RWPE2 (cell line): ENCODE measurements around the gene FBXL7.

Experiments
- ATAC-seq: fragments of 200-7000 bp; cut with Tn5 transposase; 3 replicates; pipeline ENCODE4 v1.9.1; 2021; ENCODE audit warnings: low read depth
- DNase-seq: peaks from one replicate; pipeline ENCODE4 v3.0.0-alpha.2; 2020; ENCODE audit warnings: low spot score
- H3K27ac ChIP-seq: fragments of 450-650 bp; 2 replicates; pipeline ENCODE4 v1.5.1; 2017; ENCODE audit warnings: mild to moderate bottlenecking; ENCODE audit not compliant: poor library complexity, severe bottlenecking
- H3K27me3 ChIP-seq: fragments of 250-450 bp; sonication (Bioruptor Pico); 2 replicates; pipeline ENCODE4 v1.5.1; 2021; ENCODE audit warnings: mild to moderate bottlenecking, moderate library complexity; ENCODE audit not compliant: insufficient read depth, poor library complexity, severe bottlenecking
- H3K36me3 ChIP-seq: fragments of 250-450 bp; sonication (Bioruptor Pico); 2 replicates; pipeline ENCODE4 v1.5.1; 2020; ENCODE audit warnings: low read depth, mild to moderate bottlenecking, moderate library complexity
- H3K4me1 ChIP-seq: fragments of 250-450 bp; sonication (Bioruptor Pico); 2 replicates; pipeline ENCODE4 v1.5.1; 2021; ENCODE audit warnings: mild to moderate bottlenecking, moderate library complexity; ENCODE audit not compliant: insufficient read depth, poor library complexity, severe bottlenecking
- H3K4me3 ChIP-seq: fragments of 250-450 bp; sonication (Bioruptor Pico); 2 replicates; pipeline ENCODE4 v1.5.1; 2021; ENCODE audit warnings: mild to moderate bottlenecking, moderate library complexity; ENCODE audit not compliant: severe bottlenecking
- H3K9me3 ChIP-seq: fragments of 250-450 bp; sonication (Bioruptor Pico); 2 replicates; pipeline ENCODE4 v1.5.1; 2021; ENCODE audit warnings: mild to moderate bottlenecking, moderate library complexity; ENCODE audit not compliant: severe bottlenecking
- TF ChIP-seq, protein P1 (sequence below): fragments of 450-650 bp; IDR thresholded peaks from one replicate; pipeline ENCODE4 v1.5.1; 2017; ENCODE audit warnings: mild to moderate bottlenecking, moderate library complexity; ENCODE audit not compliant: poor library complexity, severe bottlenecking

FBXL7 gene

DNA sequence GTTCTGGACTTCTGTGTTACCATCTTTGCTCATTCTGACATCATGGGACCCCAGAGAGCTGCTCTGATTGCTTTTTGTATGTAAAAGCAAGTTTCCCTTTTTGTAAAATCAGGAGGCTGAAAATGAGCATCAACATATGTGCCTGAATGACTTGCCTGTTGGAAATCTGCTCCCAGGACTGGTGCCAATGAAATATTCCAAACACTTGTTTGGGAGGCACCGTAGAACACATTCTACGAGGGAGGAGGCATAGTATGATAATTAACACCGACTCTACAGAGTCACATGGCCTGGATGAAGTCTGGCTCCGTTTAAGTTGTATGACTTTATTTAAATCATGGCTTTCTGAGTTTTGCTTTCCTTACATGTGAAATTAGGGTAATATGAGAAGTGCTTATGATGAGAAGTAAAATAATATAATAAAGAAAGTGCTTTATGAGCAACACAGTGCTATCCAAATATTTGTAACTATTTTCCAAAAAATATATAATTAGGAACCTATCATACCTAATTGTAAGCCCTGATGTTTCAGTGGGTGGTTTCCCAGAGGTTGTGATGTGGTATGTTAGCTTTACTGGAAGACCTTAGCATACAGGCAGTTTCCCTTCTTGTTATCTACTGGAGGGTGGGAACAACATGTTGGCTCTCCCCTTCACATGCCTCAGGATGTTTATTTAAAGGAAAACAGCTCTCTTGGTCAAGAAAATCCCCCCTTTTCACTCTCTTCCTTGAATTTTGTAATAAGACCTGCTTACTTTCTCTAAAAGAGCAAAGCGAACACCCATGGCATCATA is 238.1 kb downstream of the FBXL7 start:
- no peak overlapping the region for H3K27ac ChIP-seq
- H3K4me1 ChIP-seq = no peaks in the 10 kb centered on the region
- H3K9me3 ChIP-seq = no peaks in the 10 kb centered on the region
- H3K27me3 ChIP-seq = no peaks in the 10 kb centered on the region
- DNase-seq = no peak
- H3K4me3 ChIP-seq = no peak overlapping the region
- TF ChIP-seq, protein P1, sequence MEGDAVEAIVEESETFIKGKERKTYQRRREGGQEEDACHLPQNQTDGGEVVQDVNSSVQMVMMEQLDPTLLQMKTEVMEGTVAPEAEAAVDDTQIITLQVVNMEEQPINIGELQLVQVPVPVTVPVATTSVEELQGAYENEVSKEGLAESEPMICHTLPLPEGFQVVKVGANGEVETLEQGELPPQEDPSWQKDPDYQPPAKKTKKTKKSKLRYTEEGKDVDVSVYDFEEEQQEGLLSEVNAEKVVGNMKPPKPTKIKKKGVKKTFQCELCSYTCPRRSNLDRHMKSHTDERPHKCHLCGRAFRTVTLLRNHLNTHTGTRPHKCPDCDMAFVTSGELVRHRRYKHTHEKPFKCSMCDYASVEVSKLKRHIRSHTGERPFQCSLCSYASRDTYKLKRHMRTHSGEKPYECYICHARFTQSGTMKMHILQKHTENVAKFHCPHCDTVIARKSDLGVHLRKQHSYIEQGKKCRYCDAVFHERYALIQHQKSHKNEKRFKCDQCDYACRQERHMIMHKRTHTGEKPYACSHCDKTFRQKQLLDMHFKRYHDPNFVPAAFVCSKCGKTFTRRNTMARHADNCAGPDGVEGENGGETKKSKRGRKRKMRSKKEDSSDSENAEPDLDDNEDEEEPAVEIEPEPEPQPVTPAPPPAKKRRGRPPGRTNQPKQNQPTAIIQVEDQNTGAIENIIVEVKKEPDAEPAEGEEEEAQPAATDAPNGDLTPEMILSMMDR = no peak
- H3K36me3 ChIP-seq = no peaks in the 10 kb centered on the region
- ATAC-seq = no peak

DNA sequence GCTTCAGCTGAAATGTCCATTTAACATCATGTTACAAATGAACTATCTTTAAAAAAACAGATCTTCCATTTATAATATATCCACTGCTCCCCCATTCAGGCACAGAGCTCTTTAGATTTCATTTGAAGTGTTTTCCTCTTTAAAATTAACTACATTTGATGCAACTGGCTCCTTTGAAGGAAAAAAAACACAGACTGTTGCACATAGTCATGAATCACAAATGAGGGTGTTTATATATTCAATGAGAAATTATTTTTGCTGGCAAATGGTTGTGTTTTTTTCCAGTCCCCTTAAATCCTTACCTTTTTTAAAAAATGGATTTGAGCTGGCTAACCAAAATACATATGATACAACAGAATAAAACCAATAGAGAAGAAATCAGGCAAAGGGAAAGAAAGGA is 240.4 kb downstream of the FBXL7 start:
- H3K27me3 ChIP-seq = no peaks in the 10 kb centered on the region
- H3K27ac ChIP-seq = no peak overlapping the region
- H3K4me3 ChIP-seq = no peak overlapping the region
- no peaks in the 10 kb centered on the region for H3K4me1 ChIP-seq
- TF ChIP-seq, protein P1 = no peak
- no peak for ATAC-seq
- H3K9me3 ChIP-seq = no peaks in the 10 kb centered on the region
- no peaks in the 10 kb centered on the region for H3K36me3 ChIP-seq
- DNase-seq = no peak

DNA sequence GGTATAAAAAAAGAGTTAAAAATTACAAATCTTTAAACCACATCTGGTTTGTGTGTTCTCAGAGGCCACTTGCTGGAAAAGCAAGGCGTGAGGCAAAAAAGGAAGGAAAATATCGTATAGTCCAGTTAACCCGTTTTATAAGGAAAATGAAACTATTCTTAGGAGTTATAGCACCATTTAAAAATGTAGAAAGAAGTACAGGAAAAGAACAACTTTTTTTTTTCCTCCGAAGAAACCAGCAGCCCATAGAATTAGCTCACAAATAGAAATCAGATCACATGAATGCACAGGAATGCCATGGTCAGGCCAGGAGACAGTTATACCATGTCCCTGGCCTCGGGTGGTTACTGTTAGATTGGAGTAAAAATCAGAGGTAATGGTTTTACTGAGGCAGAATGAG is 241.6 kb downstream of the FBXL7 start:
- no peak overlapping the region for H3K27ac ChIP-seq
- no peaks in the 10 kb centered on the region for H3K4me1 ChIP-seq
- TF ChIP-seq, protein P1 = no peak
- H3K27me3 ChIP-seq = no peaks in the 10 kb centered on the region
- DNase-seq (no peak), ATAC-seq (no peak)
- no peak overlapping the region for H3K4me3 ChIP-seq
- no peaks in the 10 kb centered on the region for H3K9me3 ChIP-seq
- H3K36me3 ChIP-seq = no peaks in the 10 kb centered on the region

DNA sequence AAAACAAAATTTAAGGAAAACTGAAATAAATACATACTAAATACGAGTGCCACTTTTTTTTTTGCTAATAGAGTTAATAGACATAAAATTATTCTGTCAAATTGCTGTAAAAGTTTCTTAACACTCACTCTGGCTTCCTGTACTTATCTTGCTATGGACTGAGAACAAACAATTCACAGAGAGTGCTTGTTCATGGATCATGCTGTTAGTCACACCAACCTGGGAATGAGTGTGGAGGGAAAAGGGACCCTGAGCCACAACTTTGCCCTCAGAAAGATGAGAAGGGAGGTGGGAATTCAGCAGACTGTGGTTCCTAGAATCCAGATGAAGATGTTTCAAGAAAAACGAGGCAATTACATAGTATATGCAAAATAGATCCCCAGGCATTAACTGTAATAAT is 246.9 kb downstream of the FBXL7 start:
- TF ChIP-seq, protein P1 = no peak
- H3K9me3 ChIP-seq = no peaks in the 10 kb centered on the region
- DNase-seq = no peak
- H3K36me3 ChIP-seq = no peaks in the 10 kb centered on the region
- ATAC-seq = no peak
- no peak overlapping the region for H3K4me3 ChIP-seq
- no peak overlapping the region for H3K27ac ChIP-seq
- no peaks in the 10 kb centered on the region for H3K27me3 ChIP-seq
- no peaks in the 10 kb centered on the region for H3K4me1 ChIP-seq

DNA sequence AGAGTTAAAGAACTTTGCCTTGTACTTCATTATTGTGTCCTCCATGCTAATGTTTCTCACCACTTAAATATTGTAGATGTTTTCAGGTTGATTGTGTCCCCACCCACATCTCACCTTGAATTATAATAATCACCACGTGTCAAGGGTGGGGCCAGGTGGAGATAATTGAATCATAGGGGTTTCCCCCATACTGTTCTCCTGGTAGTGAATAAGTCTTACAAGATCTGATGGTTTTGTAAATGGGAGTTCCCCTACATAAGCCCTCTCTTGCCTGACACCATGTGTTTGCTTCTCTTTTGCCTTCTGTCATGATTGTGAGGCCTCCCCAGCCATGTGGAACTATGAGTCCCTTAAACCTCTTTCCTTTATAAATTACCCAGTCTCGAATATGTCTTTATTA is 248.3 kb downstream of the FBXL7 start:
- Histone ChIP-seq H3K27ac (no peak overlapping the region), H3K4me3 (no peak overlapping the region), H3K4me1 (no peaks in the 10 kb centered on the region), H3K9me3 (no peaks in the 10 kb centered on the region), H3K36me3 (no peaks in the 10 kb centered on the region), H3K27me3 (no peaks in the 10 kb centered on the region)
- ATAC-seq (no peak), DNase-seq (no peak)
- TF ChIP-seq, protein P1 = no peak
